Endothelial cell (in vitro differentiated cells): Measurements from ENCODE around the gene ZDHHC11B. TPM values are rescaled to one million over a fixed set of nuclear protein-coding genes. Genes with fewer than 3 reads are reported as not detected.
"Not testable (repeated sequence)": the region's sequence is repeated elsewhere in the genome, so short reads cannot be mapped to it uniquely, and the experiment has no call there.

ENCODE experiments used
- DNase-seq: peaks from one replicate; pipeline ENCODE4 v3.0.0; 2021; ENCODE audit warnings: low spot score
- H3K27ac Mint-ChIP-seq: one replicate; pipeline ENCODE4 v1.8.0; 2021; ENCODE audit warnings: mixed read lengths, inconsistent platforms; ENCODE audit not compliant: unreplicated experiment
- H3K27me3 Mint-ChIP-seq: one replicate; pipeline ENCODE4 v1.8.0; 2021; ENCODE audit warnings: mild to moderate bottlenecking, moderate library complexity, mixed read lengths, inconsistent platforms; ENCODE audit not compliant: unreplicated experiment
- H3K36me3 Mint-ChIP-seq: one replicate; pipeline ENCODE4 v1.8.0; 2021; ENCODE audit warnings: mild to moderate bottlenecking, low read depth, mixed read lengths, inconsistent platforms; ENCODE audit not compliant: unreplicated experiment
- H3K4me1 Mint-ChIP-seq: one replicate; pipeline ENCODE4 v1.8.0; 2021; ENCODE audit warnings: mild to moderate bottlenecking, mixed read lengths, inconsistent platforms; ENCODE audit not compliant: unreplicated experiment
- H3K4me3 Mint-ChIP-seq: one replicate; pipeline ENCODE4 v1.8.0; 2021; ENCODE audit warnings: mild to moderate bottlenecking, mixed read lengths, inconsistent platforms; ENCODE audit not compliant: unreplicated experiment
- H3K9me3 Mint-ChIP-seq: one replicate; pipeline ENCODE4 v1.8.0; 2021; ENCODE audit warnings: mixed read lengths, inconsistent platforms; ENCODE audit not compliant: unreplicated experiment
- total RNA-seq: library from RNA; stranded (reverse); fragmentation: NEBNext Ultra II Directional; extraction: Animal tissue kit (Norgen Biotek cat#: 25700); gene quantifications from one replicate; pipeline ENCODE4 v1.2.1, GENCODE V29; 2021; ENCODE audit not compliant: unreplicated experiment
- TF ChIP-seq, protein P1 (sequence below): fragments of 200-600 bp; sonication (generic); IDR thresholded peaks from one replicate; pipeline ENCODE4 v1.5.0; 2021; ENCODE audit warnings: antibody characterized with exemption; ENCODE audit not compliant: unreplicated experiment

The ZDHHC11B gene
- total RNA-seq, 1 donor from 2014 or later = not detected

DNA sequence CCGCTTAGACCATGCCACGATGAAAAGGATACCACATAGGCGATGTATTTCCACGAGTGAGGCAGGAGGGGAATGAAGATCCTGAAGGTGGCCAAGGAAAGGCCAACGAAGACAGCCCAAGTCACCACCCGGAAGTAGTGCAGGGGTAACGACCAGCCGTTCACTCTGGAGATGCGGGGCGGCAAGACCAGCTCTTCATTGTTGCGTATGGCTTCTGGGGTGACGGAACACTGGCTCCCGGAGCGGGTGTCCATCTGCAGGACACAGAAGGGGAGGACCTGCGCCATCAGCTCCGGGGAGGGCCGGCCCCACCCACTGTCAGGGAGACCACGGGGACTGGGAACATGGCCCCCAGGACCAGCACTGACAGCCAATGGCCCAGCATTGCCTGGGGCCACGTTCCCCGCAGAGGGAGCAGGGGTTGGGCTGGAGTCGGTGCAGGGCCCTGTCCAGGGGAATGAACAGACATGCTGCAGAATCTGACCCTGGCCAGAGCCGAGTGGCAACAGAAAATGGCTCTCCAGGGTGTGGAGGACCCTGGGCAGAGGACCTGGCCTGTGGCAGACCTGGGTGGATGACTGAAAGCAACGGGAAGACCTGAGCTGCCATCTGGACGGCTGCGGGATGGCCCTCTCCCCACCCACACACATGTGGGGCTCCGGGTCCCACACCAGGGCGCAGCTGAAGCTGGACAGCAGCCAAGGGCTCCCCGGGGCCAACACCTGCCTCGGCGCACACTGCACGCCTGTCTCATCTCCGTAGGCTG lies 17.7 kb downstream of the ZDHHC11B start:
- H3K4me1 Mint-ChIP-seq = no peaks in the 10 kb centered on the region
- TF ChIP-seq, protein P1, sequence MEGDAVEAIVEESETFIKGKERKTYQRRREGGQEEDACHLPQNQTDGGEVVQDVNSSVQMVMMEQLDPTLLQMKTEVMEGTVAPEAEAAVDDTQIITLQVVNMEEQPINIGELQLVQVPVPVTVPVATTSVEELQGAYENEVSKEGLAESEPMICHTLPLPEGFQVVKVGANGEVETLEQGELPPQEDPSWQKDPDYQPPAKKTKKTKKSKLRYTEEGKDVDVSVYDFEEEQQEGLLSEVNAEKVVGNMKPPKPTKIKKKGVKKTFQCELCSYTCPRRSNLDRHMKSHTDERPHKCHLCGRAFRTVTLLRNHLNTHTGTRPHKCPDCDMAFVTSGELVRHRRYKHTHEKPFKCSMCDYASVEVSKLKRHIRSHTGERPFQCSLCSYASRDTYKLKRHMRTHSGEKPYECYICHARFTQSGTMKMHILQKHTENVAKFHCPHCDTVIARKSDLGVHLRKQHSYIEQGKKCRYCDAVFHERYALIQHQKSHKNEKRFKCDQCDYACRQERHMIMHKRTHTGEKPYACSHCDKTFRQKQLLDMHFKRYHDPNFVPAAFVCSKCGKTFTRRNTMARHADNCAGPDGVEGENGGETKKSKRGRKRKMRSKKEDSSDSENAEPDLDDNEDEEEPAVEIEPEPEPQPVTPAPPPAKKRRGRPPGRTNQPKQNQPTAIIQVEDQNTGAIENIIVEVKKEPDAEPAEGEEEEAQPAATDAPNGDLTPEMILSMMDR = no peak
- H3K27me3 Mint-ChIP-seq = peaks cover 7% of the 10 kb centered on the region
- no peak for DNase-seq
- no peak overlapping the region for H3K4me3 Mint-ChIP-seq
- H3K9me3 Mint-ChIP-seq = no peaks in the 10 kb centered on the region
- H3K27ac Mint-ChIP-seq = no peak overlapping the region
- H3K36me3 Mint-ChIP-seq = peaks cover 5% of the 10 kb centered on the region

DNA sequence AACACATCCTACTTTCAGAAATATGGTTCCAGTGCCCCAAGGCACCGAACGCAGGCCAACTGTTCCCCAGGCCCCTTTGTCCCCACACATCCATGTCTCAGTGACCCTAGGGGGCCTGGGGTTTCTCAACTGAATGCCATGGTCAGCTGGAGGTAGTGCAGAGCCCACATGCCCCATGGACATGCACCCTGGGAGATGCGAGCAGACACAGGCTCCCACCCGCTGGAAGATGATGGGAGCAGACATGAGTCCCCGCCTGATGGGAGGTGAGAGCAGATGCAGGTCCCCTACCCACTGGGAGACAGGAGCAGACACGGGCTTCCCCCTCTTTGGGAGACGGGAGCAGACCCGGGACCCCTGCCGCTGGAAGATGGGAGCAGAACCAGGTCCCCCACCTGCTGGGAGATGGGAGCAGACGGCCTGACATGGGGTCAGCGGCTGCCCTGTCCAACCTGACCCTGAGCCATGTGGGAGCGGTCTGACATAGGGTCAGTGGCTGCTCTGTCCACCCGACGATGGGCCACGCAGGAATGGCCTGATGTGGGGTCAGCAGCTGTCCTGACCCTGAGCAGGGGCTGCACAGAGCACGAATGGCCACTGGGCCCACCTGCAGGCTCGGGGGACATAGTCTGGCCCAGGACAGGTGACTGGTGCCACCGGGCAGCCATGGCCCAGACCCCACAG lies 18.4 kb downstream of the ZDHHC11B start:
- H3K27me3 Mint-ChIP-seq = peaks cover 7% of the 10 kb centered on the region
- TF ChIP-seq, protein P1 = no peak
- H3K4me3 Mint-ChIP-seq = no peak overlapping the region
- DNase-seq = no peak
- H3K9me3 Mint-ChIP-seq = no peaks in the 10 kb centered on the region
- no peaks in the 10 kb centered on the region for H3K4me1 Mint-ChIP-seq
- peaks cover 5% of the 10 kb centered on the region for H3K36me3 Mint-ChIP-seq
- no peak overlapping the region for H3K27ac Mint-ChIP-seq

GRCh38 chr5:763998-764781 lies 20.3 kb downstream of the ZDHHC11B start:
- Mint-ChIP-seq H3K27me3 (peaks cover 11% of the 10 kb centered on the region), H3K4me3 (no peak overlapping the region), H3K27ac (no peak overlapping the region), H3K4me1 (no peaks in the 10 kb centered on the region), H3K9me3 (no peaks in the 10 kb centered on the region), H3K36me3 (peaks cover 5% of the 10 kb centered on the region)
- TF ChIP-seq, protein P1 = no peak
- DNase-seq = no peak

DNA sequence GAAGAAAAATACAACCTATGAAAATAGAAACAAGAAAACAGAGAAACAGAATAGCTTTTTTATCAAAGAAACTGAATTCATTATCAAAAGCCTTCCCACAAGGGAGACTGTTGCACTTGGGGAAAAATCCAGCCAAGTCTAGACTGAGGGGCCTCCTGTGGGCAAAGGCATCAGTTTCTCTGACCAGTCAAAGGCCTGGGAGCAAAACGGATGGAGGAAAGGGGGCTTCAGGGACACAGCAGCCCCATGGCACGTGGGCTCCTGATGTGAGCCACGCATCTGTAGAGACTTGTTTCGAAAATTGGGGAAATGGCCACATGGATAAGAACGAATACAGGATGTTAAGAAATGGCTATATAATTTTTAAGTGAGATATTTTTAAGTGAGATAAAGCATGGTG lies 21.1 kb downstream of the ZDHHC11B start:
- Mint-ChIP-seq H3K4me1 (peaks cover 4% of the 10 kb centered on the region), H3K4me3 (no peak overlapping the region), H3K27me3 (peaks cover 14% of the 10 kb centered on the region), H3K27ac (no peak overlapping the region), H3K9me3 (no peaks in the 10 kb centered on the region), H3K36me3 (peaks cover 10% of the 10 kb centered on the region)
- TF ChIP-seq, protein P1 = no peak
- DNase-seq = no peak

GRCh38 chr5:762996-763395 lies 21.5 kb downstream of the ZDHHC11B start:
- H3K9me3 Mint-ChIP-seq, H3K4me1 Mint-ChIP-seq: not testable (repeated sequence)
- peaks cover 14% of the 10 kb centered on the region for H3K27me3 Mint-ChIP-seq

More at GRCh38 chr5:762996-763395, 21.5 kb downstream of the ZDHHC11B start:
- H3K36me3 Mint-ChIP-seq, H3K27ac Mint-ChIP-seq, DNase-seq, H3K4me3 Mint-ChIP-seq: not testable (repeated sequence)
